Measurements from ENCODE around the gene SAMD4B. TPM values are rescaled to one million over a fixed set of nuclear protein-coding genes. Genes with fewer than 3 reads are reported as not detected.

Gene SAMD4B
- total RNA-seq, 2 donors from 2014 or later: 101 to 153 TPM

GRCh38 chr19:39359026-39359425, 16.8 kb downstream of the SAMD4B start:
- Histone ChIP-seq H3K4me3 (no peak overlapping the region), H3K9me3 (no peaks in the 10 kb centered on the region), H3K27me3 (replicated peaks; ENCODE audit: insufficient read depth) (no peaks in the 10 kb centered on the region), H3K4me1 (ENCODE audit: control insufficient read depth in 1 of 2, low read depth in 2 of 2) (peaks cover 0 to 7% of the 10 kb centered on the region in 2 donors), H3K27ac (no peak overlapping the region), H3K36me3 (peaks cover 59% of the 10 kb centered on the region)
- no peak for TF ChIP-seq CTCF (IDR thresholded peaks at IDR 0.05)
- ATAC-seq (ENCODE audit: insufficient number of reproducible peaks, low FRiP score, low read depth) (no peak), DNase-seq (ENCODE audit: low spot score) (no peak)

DNA sequence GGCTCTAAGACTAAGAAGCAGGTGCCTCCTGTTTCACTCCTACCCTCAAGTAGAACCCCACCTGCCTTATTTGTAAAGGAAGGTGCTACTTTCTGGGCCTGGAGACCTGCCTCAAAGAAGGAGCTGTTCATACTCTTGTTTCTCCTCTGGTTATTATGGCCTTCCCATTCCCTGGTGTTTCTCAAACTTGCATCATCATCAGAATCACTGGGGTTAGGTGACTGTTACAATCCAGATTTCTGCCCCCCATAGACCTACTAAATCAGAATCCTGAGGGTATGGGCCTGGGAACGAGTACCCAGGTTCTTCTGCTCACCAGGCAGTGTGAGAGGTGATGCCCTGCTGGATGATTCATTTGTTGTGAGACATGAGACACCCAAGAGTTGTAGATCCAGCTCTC, 18.4 kb downstream of the SAMD4B start:
- TF ChIP-seq CTCF (IDR thresholded peaks at IDR 0.05): no peak
- Histone ChIP-seq H3K4me1 (ENCODE audit: control insufficient read depth in 1 of 2, low read depth in 2 of 2) (peaks cover 0 to 7% of the 10 kb centered on the region in 2 donors), H3K4me3 (no peak overlapping the region), H3K9me3 (no peaks in the 10 kb centered on the region), H3K27me3 (replicated peaks; ENCODE audit: insufficient read depth) (no peaks in the 10 kb centered on the region), H3K36me3 (peaks cover 47% of the 10 kb centered on the region), H3K27ac (no peak overlapping the region)
- ATAC-seq (ENCODE audit: insufficient number of reproducible peaks, low FRiP score, low read depth) (no peak), DNase-seq (ENCODE audit: low spot score) (no peak)

DNA sequence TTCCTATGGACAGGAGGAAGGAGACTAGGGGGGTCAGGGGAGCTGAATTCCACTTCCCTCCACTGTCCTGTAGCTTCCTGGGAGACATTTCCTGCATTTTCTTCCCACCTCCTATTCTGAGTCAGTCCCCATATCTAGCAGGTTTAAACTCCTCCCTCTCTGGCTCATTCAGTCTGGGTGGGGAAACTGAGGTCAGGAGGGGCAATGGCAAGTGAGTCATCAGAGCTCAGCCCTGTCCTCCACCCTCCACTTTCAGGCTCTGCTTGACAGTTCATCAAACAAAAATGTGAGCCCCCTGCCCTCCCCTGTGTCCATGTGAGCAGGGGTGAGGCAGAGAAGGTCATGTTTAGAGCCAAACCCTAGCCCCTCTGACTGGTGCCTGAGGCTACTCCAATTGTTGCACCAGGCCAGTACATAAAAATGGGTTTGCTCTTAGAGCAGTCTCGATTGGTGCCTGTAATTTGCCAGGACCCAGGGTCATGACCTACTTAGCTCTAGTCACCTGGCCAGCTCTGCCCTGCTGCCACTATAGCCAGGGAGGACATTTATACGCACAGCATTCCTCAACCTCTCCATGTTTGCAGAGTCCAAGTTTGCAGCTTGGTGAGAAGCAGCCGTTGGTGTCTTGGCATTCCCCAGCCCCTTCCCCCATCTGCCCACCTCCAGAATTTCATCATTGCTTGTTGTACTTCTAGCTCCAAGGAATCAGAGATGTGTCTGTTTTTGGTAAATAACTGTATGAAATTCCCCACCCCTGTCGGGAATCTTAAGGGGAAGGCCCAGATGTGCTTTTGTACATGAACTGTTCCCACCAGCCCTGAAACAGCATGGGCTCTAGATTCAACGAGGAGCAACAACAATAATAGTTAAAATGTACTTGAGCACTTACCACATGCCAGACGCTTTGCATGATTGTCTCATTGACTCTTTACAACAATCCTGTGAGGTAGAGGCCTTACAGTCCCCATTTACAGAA, 20.7 kb downstream of the SAMD4B start:
- Histone ChIP-seq H3K36me3 (peaks cover 23% of the 10 kb centered on the region), H3K27me3 (replicated peaks; ENCODE audit: insufficient read depth) (no peaks in the 10 kb centered on the region), H3K9me3 (no peaks in the 10 kb centered on the region), H3K4me3 (no peak overlapping the region), H3K4me1 (ENCODE audit: control insufficient read depth in 1 of 2, low read depth in 2 of 2) (peaks cover 0 to 7% of the 10 kb centered on the region in 2 donors), H3K27ac (peak overlapping the region in 1 of 2 donors; percentile 37)
- TF ChIP-seq CTCF (IDR thresholded peaks at IDR 0.05): no peak
- ATAC-seq (ENCODE audit: insufficient number of reproducible peaks, low FRiP score, low read depth) (peak; percentile 59), DNase-seq (ENCODE audit: low spot score) (no peak)

- Histone ChIP-seq H3K4me3 (no peak overlapping the region), H3K36me3 (peaks cover 17% of the 10 kb centered on the region), H3K27ac (no peak overlapping the region), H3K9me3 (no peaks in the 10 kb centered on the region), H3K4me1 (ENCODE audit: control insufficient read depth in 1 of 2, low read depth in 2 of 2) (peaks cover 0 to 7% of the 10 kb centered on the region in 2 donors), H3K27me3 (replicated peaks; ENCODE audit: insufficient read depth) (no peaks in the 10 kb centered on the region)
- TF ChIP-seq CTCF (IDR thresholded peaks at IDR 0.05): no peak
- no peak for DNase-seq (ENCODE audit: low spot score)
- no peak for ATAC-seq (ENCODE audit: insufficient number of reproducible peaks, low FRiP score, low read depth)
Observed at GRCh38 chr19:39363901-39364457, 21.8 kb downstream of the SAMD4B start.

DNA sequence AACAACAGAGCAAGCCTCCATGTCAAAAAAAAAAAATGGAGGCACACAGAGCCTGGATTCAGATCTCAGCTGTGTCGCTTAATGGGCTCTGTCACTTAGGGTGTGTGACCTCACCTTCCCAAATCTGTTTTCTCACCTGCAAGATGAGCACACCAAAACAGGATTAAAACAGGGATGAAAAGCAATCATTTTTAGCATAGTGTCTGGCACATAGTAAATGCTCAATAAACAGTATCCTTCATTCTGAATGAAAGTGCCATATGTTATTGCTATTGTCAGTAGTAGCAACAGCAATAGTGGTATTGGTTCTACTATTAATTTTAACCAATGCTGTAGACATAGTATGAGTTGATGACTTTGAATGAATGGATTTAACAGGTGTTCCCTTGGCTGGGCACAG, 23.3 kb downstream of the SAMD4B start:
- ATAC-seq (ENCODE audit: insufficient number of reproducible peaks, low FRiP score, low read depth) (no peak), DNase-seq (ENCODE audit: low spot score) (no peak)
- Histone ChIP-seq H3K4me1 (ENCODE audit: control insufficient read depth in 1 of 2, low read depth in 2 of 2) (peaks cover 0 to 7% of the 10 kb centered on the region in 2 donors), H3K4me3 (no peak overlapping the region), H3K36me3 (peaks cover 17% of the 10 kb centered on the region), H3K27me3 (replicated peaks; ENCODE audit: insufficient read depth) (no peaks in the 10 kb centered on the region), H3K9me3 (no peaks in the 10 kb centered on the region), H3K27ac (no peak overlapping the region)
- TF ChIP-seq CTCF (IDR thresholded peaks at IDR 0.05): no peak

All from thoracic aorta (tissue), 2 donors.